Muscle layer of colon (tissue), 2 donors: ENCODE results near the gene FAAP100.
"Not testable (repeated sequence)": the region's sequence is repeated elsewhere in the genome, so short reads cannot be mapped to it uniquely, and the experiment has no call there.

Source experiments
- H3K27ac ChIP-seq: one replicate; pipeline ENCODE4 v1.7.0; 2013; ENCODE audit warnings: low read depth, mild to moderate bottlenecking, low read length, moderate library complexity
- H3K27me3 ChIP-seq, 2 donors: one replicate each; pipeline ENCODE4 v1.7.0; 2013; ENCODE audit warnings: low read length in 2 of 2, mild to moderate bottlenecking in 2 of 2; ENCODE audit not compliant: insufficient read depth in 2 of 2, control insufficient read depth in 1 of 2
- H3K36me3 ChIP-seq: one replicate; pipeline ENCODE4 v1.7.0; 2013; ENCODE audit warnings: mild to moderate bottlenecking, low read length; ENCODE audit not compliant: insufficient read depth
- H3K4me1 ChIP-seq: one replicate; pipeline ENCODE4 v1.7.0; 2013; ENCODE audit warnings: mild to moderate bottlenecking, low read length; ENCODE audit not compliant: insufficient read depth
- H3K4me3 ChIP-seq, 2 donors: one replicate each; pipeline ENCODE4 v1.7.0; 2013; ENCODE audit warnings: low read length in 2 of 2, low read depth in 1 of 2, mild to moderate bottlenecking in 1 of 2, moderate library complexity in 1 of 2
- H3K9ac ChIP-seq: one replicate; pipeline ENCODE4 v1.7.0; 2013; ENCODE audit warnings: low read length
- H3K9me3 ChIP-seq: one replicate; pipeline ENCODE4 v1.7.0; 2013; ENCODE audit warnings: mild to moderate bottlenecking, low read length
- donor health status: abdominal sarcoma.
- donor health status: Adenocarcinoma of cecum.

Gene FAAP100, protein sequence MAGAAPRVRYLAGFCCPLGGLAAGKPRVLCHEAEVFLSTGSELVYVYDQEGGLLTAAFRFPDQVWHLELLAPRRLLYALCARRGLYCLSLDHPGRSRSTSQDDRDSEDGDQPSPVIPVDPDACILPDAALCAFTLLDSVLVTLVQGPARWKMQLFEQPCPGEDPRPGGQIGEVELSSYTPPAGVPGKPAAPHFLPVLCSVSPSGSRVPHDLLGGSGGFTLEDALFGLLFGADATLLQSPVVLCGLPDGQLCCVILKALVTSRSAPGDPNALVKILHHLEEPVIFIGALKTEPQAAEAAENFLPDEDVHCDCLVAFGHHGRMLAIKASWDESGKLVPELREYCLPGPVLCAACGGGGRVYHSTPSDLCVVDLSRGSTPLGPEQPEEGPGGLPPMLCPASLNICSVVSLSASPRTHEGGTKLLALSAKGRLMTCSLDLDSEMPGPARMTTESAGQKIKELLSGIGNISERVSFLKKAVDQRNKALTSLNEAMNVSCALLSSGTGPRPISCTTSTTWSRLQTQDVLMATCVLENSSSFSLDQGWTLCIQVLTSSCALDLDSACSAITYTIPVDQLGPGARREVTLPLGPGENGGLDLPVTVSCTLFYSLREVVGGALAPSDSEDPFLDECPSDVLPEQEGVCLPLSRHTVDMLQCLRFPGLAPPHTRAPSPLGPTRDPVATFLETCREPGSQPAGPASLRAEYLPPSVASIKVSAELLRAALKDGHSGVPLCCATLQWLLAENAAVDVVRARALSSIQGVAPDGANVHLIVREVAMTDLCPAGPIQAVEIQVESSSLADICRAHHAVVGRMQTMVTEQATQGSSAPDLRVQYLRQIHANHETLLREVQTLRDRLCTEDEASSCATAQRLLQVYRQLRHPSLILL

DNA sequence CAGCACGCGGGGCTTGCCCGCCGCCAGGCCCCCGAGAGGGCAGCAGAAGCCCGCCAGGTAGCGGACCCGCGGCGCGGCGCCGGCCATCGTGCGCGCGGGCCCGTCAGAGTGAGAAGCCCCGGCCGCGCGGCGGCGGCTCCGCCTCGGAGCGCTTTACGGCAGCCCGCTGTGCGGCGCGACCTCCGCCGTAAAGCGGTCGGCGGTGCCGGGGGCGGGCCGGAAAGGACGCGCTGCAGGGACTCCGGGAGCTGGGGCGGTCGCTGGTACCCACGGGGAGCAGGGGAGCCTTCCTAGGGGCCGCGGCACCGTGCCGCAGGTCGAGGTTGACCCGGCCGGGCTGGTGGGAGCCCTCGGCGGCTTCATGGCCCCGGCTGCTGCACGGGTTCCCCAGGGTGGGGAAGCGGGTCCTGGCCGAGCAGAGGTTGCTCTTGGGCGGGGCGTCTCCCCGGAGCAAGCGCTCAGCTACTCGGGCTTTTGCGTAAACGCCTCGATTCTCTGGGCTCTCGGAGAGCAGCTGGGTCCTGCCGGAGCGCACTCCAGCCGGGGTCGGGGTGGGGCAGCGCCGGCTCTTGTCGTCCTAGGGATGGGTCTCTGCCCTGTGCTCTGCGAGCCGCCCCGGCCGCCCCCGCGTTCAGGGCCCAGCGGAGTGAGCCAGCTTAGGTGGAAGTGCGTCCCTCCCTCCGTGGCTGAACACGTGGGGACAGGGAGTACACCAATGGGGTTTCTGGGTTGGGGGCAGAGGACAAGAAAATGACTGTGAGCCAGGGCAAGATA is at the start of gene FAAP100:
Gene FAAP100, minus strand, starts transcription at position 110 of the 774 bp plus-strand sequence. Its CDS starts 23 bp downstream, at position 87.
- H3K27ac ChIP-seq = peak within 1 kb of the TSS; percentile 91
- peaks cover 23% of the 10 kb centered on the region for H3K36me3 ChIP-seq
- peak within 1 kb of the TSS; percentile 74 to 100 for H3K4me3 ChIP-seq
- peaks cover 24% of the 10 kb centered on the region for H3K4me1 ChIP-seq
- no peaks in the 10 kb centered on the region for H3K27me3 ChIP-seq
- H3K9me3 ChIP-seq = no peaks in the 10 kb centered on the region
- no peak within 1 kb of the TSS for H3K9ac ChIP-seq

DNA sequence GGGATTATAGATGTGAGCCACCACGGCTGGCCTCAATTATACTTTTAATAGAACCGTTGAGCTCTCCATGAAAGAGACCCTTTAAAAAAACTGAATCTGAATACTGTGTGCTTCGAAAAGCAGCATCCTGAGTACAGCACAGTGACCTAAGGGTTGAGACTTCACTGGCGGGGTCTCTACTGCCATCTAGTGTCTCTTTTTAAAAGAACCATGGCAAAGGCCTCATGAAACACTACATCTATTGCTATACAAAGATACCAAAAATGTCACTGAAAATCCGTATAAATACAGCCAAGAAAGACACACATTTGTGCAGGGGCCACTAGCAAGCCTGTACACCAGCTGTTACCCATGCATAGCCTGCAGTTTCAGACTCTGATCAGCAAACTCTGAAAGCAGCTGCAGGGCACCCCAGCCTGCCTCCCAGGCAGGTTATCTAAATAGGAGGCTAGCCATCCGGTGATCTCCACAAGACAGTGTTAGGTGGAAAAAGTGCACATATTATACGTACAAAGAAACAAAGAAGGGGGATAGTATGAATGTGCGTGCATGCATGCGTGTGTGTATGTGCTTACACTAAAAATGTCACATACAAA is 49.5 kb upstream of the FAAP100 start:
- Histone ChIP-seq H3K9ac (no peak overlapping the region), H3K4me1 (peaks cover 22% of the 10 kb centered on the region), H3K9me3 (no peaks in the 10 kb centered on the region), H3K27me3 (no peaks in the 10 kb centered on the region), H3K27ac (no peak overlapping the region), H3K4me3 (no peak overlapping the region), H3K36me3 (peaks cover 40% of the 10 kb centered on the region)

DNA sequence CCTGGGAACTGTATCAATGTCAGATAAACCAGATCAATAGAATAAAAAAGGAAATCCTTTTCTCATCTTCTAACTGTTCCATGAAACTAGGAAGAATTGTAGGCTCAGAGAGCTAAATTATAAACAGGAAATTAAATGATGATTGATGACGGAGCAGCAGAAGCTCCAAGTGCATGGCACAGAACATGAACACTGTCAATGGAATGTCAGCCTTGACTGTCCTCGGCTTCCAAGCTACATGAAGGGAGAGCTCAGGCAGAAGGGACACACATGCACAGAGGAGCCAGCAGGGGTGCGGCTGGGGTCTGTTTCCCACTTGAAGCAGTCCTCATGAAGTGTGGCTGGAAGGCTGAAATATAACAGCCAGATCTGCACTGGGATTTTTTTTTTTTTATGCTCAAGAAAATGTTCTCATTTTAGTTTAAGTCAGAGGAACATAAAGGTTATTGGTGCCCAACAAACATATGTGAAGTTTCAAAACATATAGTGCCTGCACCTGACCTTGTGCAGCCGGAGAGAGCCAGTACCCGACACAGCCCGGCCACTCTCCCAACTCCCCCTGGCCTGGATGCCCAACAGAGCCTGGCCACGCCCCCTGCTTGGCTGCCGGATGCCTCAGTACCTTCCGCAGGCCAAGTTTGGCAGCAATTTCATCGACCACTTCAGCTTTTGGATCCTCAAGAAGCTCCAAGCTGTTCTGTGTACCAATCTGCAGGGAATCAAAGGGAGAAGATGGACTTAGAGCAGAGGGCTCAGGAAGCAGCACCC is 47.8 kb upstream of the FAAP100 start:
- no peak overlapping the region for H3K9ac ChIP-seq
- H3K36me3 ChIP-seq = peaks cover 45% of the 10 kb centered on the region
- H3K27ac ChIP-seq = peak overlapping the region; percentile 10
- H3K9me3 ChIP-seq = no peaks in the 10 kb centered on the region
- H3K4me1 ChIP-seq = peaks cover 22% of the 10 kb centered on the region
- no peaks in the 10 kb centered on the region for H3K27me3 ChIP-seq
- H3K4me3 ChIP-seq = no peak overlapping the region

DNA sequence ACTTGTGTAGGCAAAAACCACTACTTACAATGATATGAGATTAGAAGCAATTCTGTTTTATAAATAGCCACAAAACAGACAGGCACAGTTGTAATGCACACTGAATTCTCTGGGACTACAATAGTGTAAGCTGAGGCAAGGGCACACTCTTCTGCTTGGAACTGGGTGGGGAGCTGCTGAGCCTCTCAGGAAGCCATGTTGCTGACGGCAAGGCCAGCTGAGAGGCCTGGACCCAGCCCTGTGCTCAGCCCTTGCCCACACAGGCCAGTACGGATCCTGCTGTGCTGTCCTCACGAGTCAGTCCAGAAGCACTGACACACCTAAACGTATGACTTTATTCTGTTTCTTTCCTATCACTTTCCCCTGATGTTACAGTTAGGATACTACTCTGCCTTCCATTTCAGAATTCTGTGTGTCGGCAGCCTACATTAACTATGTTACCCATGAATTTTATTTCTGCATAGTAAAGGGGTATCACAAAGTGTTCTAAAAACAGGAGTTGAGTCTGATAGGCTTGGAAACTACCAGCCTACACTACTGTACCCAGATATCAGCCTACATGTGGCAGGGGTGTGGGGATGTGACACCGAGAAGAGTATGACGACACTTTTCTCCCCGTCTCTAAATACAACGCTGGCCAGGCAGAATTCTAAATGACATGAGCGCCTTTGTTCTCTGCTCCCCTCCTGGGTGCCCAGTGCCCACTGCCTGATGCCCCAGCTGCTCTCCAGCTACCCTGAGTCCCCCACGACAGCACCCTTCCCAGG is 41.1 kb upstream of the FAAP100 start:
- H3K36me3 ChIP-seq = peaks cover 77% of the 10 kb centered on the region
- no peaks in the 10 kb centered on the region for H3K27me3 ChIP-seq
- no peaks in the 10 kb centered on the region for H3K9me3 ChIP-seq
- no peak overlapping the region for H3K27ac ChIP-seq
- H3K9ac ChIP-seq = no peak overlapping the region
- no peak overlapping the region for H3K4me3 ChIP-seq
- H3K4me1 ChIP-seq = no peaks in the 10 kb centered on the region

DNA sequence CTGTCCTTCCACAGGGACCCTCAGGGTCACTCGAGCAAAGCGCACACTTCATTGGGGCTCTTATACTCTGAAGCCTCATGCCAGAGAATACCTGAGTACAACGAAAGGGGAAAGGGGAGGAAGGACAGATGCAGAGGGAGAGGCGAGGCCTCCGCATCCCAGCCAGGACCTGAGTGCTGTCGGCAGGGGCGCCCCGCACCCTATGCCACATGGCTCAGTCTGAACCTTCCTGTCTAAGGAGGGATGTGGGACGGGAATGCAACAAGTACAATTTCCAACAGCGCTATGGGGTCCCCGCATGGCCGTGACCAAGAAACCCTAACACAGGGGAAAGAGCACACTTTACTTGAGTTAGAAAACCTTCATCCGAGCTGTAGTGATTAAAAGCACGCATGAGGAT is 39.8 kb upstream of the FAAP100 start:
- H3K27me3 ChIP-seq = no peaks in the 10 kb centered on the region
- peaks cover 79% of the 10 kb centered on the region for H3K36me3 ChIP-seq
- no peak overlapping the region for H3K27ac ChIP-seq
- no peaks in the 10 kb centered on the region for H3K9me3 ChIP-seq
- H3K9ac ChIP-seq = no peak overlapping the region
- H3K4me1 ChIP-seq = no peaks in the 10 kb centered on the region
- H3K4me3 ChIP-seq = no peak overlapping the region

DNA sequence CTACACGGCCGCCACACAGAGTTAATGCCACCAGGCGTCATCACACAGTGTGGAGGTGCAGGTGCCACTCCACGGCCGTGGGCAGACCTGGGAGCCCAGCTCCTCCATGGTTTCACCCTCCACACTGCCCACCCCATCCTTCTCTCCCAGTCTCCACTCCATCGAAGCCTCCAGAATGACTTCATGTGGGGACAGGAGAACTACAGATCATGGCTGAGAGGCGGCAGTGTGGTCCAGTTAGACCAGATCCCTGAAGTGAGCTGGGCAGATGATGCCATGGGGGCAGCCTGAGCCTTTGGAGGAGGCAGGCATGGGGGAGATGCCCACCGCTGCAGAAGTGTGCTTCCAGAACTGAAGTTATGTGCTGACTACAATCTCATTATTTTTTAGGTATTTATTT is 38.0 kb upstream of the FAAP100 start:
- Histone ChIP-seq H3K9me3 (no peaks in the 10 kb centered on the region), H3K27ac (no peak overlapping the region), H3K4me1 (no peaks in the 10 kb centered on the region), H3K4me3 (no peak overlapping the region), H3K36me3 (peaks cover 80% of the 10 kb centered on the region), H3K27me3 (no peaks in the 10 kb centered on the region), H3K9ac (no peak overlapping the region)

DNA sequence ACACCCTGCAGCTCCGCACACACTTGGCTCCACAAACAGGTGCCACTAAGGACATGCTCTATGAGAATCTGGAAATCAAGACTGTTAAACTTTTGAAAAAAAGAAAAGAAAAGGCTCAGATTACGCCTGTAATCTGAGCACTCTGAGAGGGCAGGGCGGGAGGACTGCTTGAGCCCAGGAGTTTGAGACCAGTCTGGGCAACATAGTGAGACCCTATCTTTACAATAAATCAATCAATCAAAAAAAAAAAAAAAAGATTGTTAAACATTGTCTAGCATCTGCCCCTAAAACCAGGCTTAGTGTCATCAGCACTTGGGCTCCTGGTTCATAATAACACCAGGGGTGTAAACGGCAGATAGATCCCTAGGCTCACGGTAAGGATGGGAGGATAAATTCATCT is 37.5 kb upstream of the FAAP100 start:
- Histone ChIP-seq H3K9me3 (no peaks in the 10 kb centered on the region), H3K9ac (no peak overlapping the region), H3K4me1 (no peaks in the 10 kb centered on the region), H3K27ac (no peak overlapping the region), H3K36me3 (peaks cover 78% of the 10 kb centered on the region), H3K4me3 (no peak overlapping the region), H3K27me3 (no peaks in the 10 kb centered on the region)

DNA sequence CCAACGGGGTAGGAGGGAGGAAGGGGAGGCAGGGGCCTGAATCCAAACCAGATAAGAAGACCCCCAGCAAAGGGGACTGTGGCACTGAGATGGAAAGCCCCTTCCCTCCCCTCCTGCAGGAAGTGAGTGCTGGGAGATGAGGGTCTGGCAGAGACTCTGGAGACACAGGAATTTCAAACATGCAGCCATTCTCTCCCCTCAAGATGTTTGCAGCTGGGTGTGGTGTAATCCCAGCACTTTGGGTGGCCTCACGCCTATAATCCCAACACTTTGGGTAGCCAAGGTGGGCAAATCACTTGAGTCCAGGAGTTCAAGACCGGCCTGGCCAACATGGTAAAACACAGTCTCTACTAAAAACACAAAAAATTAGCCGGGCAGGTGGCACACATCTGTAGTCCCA is 33.9 kb upstream of the FAAP100 start:
- Histone ChIP-seq H3K27ac (no peak overlapping the region), H3K9me3 (no peaks in the 10 kb centered on the region), H3K4me1 (no peaks in the 10 kb centered on the region), H3K27me3 (no peaks in the 10 kb centered on the region), H3K36me3 (peaks cover 86% of the 10 kb centered on the region), H3K9ac (no peak overlapping the region), H3K4me3 (no peak overlapping the region)

DNA sequence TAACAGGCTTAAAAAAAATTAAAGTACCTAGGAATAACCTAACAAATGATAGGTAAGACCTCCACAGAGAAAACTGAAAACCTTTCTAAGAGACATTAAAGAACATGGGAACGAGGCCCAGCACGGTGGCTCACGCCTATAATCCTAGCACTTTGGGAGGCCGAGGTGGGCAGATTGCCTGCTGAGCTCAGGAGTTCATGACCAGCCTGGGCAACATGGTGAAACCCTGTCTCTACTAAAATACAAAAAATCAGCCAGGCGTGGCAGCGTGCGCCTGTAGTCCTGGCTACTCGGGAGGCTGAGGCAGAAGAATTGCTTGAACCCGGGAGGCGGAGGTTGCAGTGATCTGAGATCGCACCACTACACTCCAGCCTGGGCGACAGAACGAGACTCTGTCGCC is 32.6 kb upstream of the FAAP100 start:
- not testable (repeated sequence) for H3K27ac ChIP-seq, H3K4me1 ChIP-seq, H3K27me3 ChIP-seq, H3K9me3 ChIP-seq, H3K9ac ChIP-seq, H3K4me3 ChIP-seq
- H3K36me3 ChIP-seq = peaks cover 77% of the 10 kb centered on the region
